ENCODE data around the gene SDR42E1. TPM values are rescaled to one million over a fixed set of nuclear protein-coding genes. Genes with fewer than 3 reads are reported as not detected.

Gene SDR42E1
- total RNA-seq, 2 donors from 2014 or later: 5.5 to 7.2 TPM

DNA sequence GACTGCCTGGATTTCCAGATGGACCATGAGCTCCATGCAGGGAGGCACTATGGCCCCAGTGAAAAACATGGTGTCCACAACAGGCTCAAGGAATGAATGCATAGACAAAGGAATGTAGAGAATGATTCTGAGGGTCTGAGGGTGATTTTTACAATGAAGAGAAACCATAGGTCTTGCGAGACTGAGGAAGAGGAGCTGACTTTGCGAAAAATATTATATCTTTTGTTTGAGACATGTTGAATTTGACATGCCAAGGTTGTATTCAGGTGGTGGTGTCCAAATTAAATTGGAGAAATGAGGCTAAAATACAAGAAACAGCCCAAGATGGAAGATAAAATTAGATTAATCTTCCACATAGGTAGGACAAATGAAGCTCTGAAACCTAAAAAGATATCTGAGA lies 36.5 kb upstream of the SDR42E1 start:
- Histone ChIP-seq H3K9me3 (no peaks in the 10 kb centered on the region), H3K27ac (no peak overlapping the region), H3K36me3 (no peaks in the 10 kb centered on the region), H3K4me3 (no peak overlapping the region), H3K27me3 (replicated peaks; ENCODE audit: insufficient read depth) (peaks cover 3% of the 10 kb centered on the region), H3K4me1 (replicated peaks) (no peaks in the 10 kb centered on the region)
- DNase-seq (ENCODE audit: low spot score): no peak
- intact Hi-C loops (cut with DNase I): no loop called here
- 96% methylated on average over 2 of the region's 2 CpGs for WGBS
- TF ChIP-seq, protein P1, sequence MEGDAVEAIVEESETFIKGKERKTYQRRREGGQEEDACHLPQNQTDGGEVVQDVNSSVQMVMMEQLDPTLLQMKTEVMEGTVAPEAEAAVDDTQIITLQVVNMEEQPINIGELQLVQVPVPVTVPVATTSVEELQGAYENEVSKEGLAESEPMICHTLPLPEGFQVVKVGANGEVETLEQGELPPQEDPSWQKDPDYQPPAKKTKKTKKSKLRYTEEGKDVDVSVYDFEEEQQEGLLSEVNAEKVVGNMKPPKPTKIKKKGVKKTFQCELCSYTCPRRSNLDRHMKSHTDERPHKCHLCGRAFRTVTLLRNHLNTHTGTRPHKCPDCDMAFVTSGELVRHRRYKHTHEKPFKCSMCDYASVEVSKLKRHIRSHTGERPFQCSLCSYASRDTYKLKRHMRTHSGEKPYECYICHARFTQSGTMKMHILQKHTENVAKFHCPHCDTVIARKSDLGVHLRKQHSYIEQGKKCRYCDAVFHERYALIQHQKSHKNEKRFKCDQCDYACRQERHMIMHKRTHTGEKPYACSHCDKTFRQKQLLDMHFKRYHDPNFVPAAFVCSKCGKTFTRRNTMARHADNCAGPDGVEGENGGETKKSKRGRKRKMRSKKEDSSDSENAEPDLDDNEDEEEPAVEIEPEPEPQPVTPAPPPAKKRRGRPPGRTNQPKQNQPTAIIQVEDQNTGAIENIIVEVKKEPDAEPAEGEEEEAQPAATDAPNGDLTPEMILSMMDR (IDR thresholded peaks at IDR 0.05): no peak
- TF ChIP-seq POLR2AphosphoS5 (IDR thresholded peaks at IDR 0.05): no peak
- TF ChIP-seq POLR2A (IDR thresholded peaks at IDR 0.05): no peak

DNA sequence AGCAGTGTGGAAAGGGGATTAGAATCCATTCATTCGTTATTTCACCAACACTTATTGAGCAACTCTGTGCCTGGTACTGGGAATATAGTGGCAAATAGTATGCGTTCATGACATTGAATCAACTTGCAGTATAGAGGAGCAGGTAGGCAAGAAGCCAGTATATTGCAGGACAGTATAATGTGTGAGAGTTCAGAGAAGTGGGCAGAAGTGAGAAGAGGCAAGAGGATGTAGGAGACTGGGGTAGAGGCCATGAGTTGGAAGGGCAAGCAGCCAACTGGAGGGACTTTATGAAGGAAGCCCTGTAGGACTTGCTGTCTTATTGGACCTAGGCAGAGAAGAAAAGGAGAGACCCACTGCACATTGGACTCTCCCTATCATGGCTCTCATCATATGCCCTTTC lies 36.1 kb upstream of the SDR42E1 start:
- TF ChIP-seq POLR2A (IDR thresholded peaks at IDR 0.05) (no peak), POLR2AphosphoS5 (IDR thresholded peaks at IDR 0.05) (no peak)
- TF ChIP-seq, protein P1 (IDR thresholded peaks at IDR 0.05): no peak
- DNase-seq (ENCODE audit: low spot score): no peak
- Histone ChIP-seq H3K4me3 (no peak overlapping the region), H3K9me3 (no peaks in the 10 kb centered on the region), H3K27ac (no peak overlapping the region), H3K4me1 (replicated peaks) (no peaks in the 10 kb centered on the region), H3K36me3 (no peaks in the 10 kb centered on the region), H3K27me3 (replicated peaks; ENCODE audit: insufficient read depth) (peaks cover 3% of the 10 kb centered on the region)
- 98% methylated on average over 2 of the region's 2 CpGs for WGBS
- intact Hi-C loops (cut with DNase I): no loop called here

DNA sequence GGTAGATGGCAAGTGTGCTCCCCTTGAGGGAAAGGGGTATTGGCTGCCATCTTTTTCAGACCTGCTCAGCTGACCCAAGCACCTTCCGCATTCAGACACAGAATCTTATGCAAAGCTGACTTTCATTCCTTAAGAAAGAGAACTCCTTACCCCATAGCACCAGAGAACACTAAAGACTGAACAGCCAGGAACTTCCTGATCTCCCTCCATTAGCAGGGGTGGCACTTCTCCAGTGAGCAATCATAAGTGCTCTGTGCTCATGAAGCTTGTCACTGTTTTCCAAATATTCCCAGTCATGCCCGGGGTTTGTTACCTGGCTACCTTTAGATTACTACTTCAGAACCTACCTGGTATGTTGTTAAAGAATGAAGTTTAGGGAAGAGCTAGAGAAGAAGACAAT lies 35.7 kb upstream of the SDR42E1 start:
- Histone ChIP-seq H3K4me1 (replicated peaks) (no peaks in the 10 kb centered on the region), H3K4me3 (no peak overlapping the region), H3K9me3 (no peaks in the 10 kb centered on the region), H3K36me3 (no peaks in the 10 kb centered on the region), H3K27ac (no peak overlapping the region), H3K27me3 (replicated peaks; ENCODE audit: insufficient read depth) (peaks cover 3% of the 10 kb centered on the region)
- no peak for DNase-seq (ENCODE audit: low spot score)
- TF ChIP-seq, protein P1 (IDR thresholded peaks at IDR 0.05): no peak
- no peak for TF ChIP-seq POLR2A (IDR thresholded peaks at IDR 0.05)
- WGBS: 88% methylated on average over 2 of the region's 2 CpGs
- intact Hi-C loops (cut with DNase I): no loop called here

DNA sequence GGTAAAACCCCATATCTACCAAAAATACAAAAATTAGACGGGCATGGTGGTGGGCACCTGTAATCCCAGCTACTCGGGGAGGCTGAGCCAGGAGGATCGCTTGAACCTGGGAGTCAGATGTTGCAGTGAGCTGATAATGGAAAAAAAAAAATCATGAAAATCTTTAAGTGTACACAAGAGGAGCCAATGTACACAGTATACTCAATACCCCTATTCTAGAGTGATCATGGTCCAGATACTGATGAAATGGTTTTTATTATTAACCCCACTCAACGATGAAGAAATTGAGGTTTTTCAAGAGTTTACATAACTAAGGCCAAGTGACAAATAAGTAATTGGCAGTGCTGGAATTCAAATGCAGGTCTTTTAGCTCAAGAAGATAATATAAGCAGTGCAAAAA lies 35.3 kb upstream of the SDR42E1 start:
- Histone ChIP-seq H3K36me3 (no peaks in the 10 kb centered on the region), H3K27ac (no peak overlapping the region), H3K27me3 (replicated peaks; ENCODE audit: insufficient read depth) (peaks cover 3% of the 10 kb centered on the region), H3K9me3 (no peaks in the 10 kb centered on the region), H3K4me3 (no peak overlapping the region), H3K4me1 (replicated peaks) (no peaks in the 10 kb centered on the region)
- TF ChIP-seq, protein P1 (IDR thresholded peaks at IDR 0.05): no peak
- TF ChIP-seq POLR2AphosphoS5 (IDR thresholded peaks at IDR 0.05) (no peak), POLR2A (IDR thresholded peaks at IDR 0.05) (no peak)
- DNase-seq (ENCODE audit: low spot score): no peak
- intact Hi-C loops (cut with DNase I): no loop called here
- WGBS: 72% methylated on average over 4 of the region's 4 CpGs

DNA sequence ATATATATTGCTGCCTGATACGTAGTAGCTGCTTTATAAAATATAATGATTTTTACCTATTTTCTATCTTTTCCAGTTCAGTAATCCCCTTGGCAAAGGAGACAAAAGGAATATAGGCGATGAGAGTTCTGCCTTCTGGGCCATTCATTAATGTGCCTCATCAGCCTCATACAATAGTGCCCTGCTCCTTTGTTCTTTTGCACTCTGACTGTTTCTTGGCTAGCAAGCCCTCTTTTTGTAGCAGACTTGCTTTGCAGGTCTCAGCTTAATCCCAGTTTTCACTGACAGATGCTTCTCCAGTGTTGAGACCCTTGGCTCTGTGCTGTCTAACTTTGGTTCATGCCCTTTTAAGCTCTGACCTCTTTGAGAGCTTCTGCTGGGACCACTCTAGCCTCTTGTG lies 34.2 kb upstream of the SDR42E1 start:
- Histone ChIP-seq H3K9me3 (no peaks in the 10 kb centered on the region), H3K4me3 (no peak overlapping the region), H3K36me3 (no peaks in the 10 kb centered on the region), H3K4me1 (replicated peaks) (no peaks in the 10 kb centered on the region), H3K27me3 (replicated peaks; ENCODE audit: insufficient read depth) (peaks cover 3% of the 10 kb centered on the region), H3K27ac (no peak overlapping the region)
- TF ChIP-seq POLR2A (IDR thresholded peaks at IDR 0.05): no peak
- TF ChIP-seq POLR2AphosphoS5 (IDR thresholded peaks at IDR 0.05): no peak
- TF ChIP-seq, protein P1 (IDR thresholded peaks at IDR 0.05): no peak
- no peak for DNase-seq (ENCODE audit: low spot score)
- 43% methylated on average over 2 of the region's 2 CpGs for WGBS
- intact Hi-C loops (cut with DNase I): no loop called here
